Keratinocyte (primary cell): Measurements from ENCODE around the gene AP5M1. TPM values are rescaled to one million over a fixed set of nuclear protein-coding genes. Genes with fewer than 3 reads are reported as not detected.

ENCODE experiments used
- DNase-seq: peaks from one replicate; pipeline ENCODE4 v3.0.0-alpha.2; 2011; ENCODE audit warnings: low read depth, missing footprints, low spot score
- FAIRE-seq: peaks from 2 replicates; lab custom pipeline; 2011; peaks lifted over from hg19 to GRCh38; lab: Jason Lieb, UNC
- H2AFZ ChIP-seq: 2 replicates; pipeline ENCODE4 v1.6.0; 2012; ENCODE audit warnings: low read length, control low read depth, inconsistent platforms; ENCODE audit not compliant: control insufficient read depth
- H3K27ac ChIP-seq: 2 replicates; pipeline ENCODE4 v1.5.1; 2011; ENCODE audit warnings: low read length; ENCODE audit not compliant: control insufficient read depth, insufficient read depth
- H3K27me3 ChIP-seq: 3 replicates; pipeline ENCODE4 v1.6.0; 2011; ENCODE audit warnings: low read length; ENCODE audit not compliant: control insufficient read depth, insufficient read depth; ENCODE audit errors: extremely low read depth
- H3K36me3 ChIP-seq, 2 experiments: 2 replicates in 1 of 2; 3 replicates in 1 of 2; pipeline ENCODE4 v1.5.1; 2011; ENCODE audit warnings: low read length in 2 of 2, mild to moderate bottlenecking in 1 of 2; ENCODE audit not compliant: control insufficient read depth in 2 of 2, insufficient read depth in 2 of 2; ENCODE audit errors: extremely low read depth in 1 of 2
- H3K4me1 ChIP-seq: 3 replicates; pipeline ENCODE4 v1.5.1; 2011; ENCODE audit warnings: low read length; ENCODE audit not compliant: control insufficient read depth, insufficient read depth; ENCODE audit errors: extremely low read depth
- H3K4me2 ChIP-seq: 3 replicates; pipeline ENCODE4 v1.6.0; 2011; ENCODE audit warnings: low read depth, low read length; ENCODE audit not compliant: control insufficient read depth, insufficient read depth; ENCODE audit errors: extremely low read depth
- H3K4me3 ChIP-seq, 3 experiments: fragments of 200-600 bp in 1 of 3; sonication (generic) in 1 of 3; 2 replicates in 2 of 3; 3 replicates in 1 of 3; pipeline ENCODE4 v1.5.1; 2011 to 2016; ENCODE audit warnings: low read length in 3 of 3, mild to moderate bottlenecking in 3 of 3, control low read depth in 2 of 3, inconsistent platforms in 1 of 3, low read depth in 1 of 3, mixed read lengths in 1 of 3, mixed run types in 1 of 3, moderate library complexity in 1 of 3; ENCODE audit not compliant: control insufficient read depth in 2 of 3, insufficient read depth in 2 of 3; ENCODE audit errors: extremely low read depth in 1 of 3
- H3K79me2 ChIP-seq: 2 replicates; pipeline ENCODE4 v1.6.0; 2012; ENCODE audit warnings: low read length; ENCODE audit not compliant: control insufficient read depth, insufficient read depth
- H3K9ac ChIP-seq: 3 replicates; pipeline ENCODE4 v1.6.0; 2011; ENCODE audit warnings: low read length; ENCODE audit not compliant: control insufficient read depth, insufficient read depth; ENCODE audit errors: extremely low read depth
- H3K9me1 ChIP-seq: 3 replicates; pipeline ENCODE4 v1.6.0; 2011; ENCODE audit warnings: low read length; ENCODE audit not compliant: control insufficient read depth, insufficient read depth; ENCODE audit errors: extremely low read depth
- H3K9me3 ChIP-seq: 2 replicates; pipeline ENCODE4 v1.5.1; 2012; ENCODE audit warnings: low read depth, low read length; ENCODE audit not compliant: control insufficient read depth
- H4K20me1 ChIP-seq: 3 replicates; pipeline ENCODE4 v1.6.0; 2011; ENCODE audit warnings: low read length; ENCODE audit not compliant: control insufficient read depth, insufficient read depth; ENCODE audit errors: extremely low read depth
- CTCF ChIP-seq, 3 experiments: IDR thresholded peaks in 1 of 3; conservative IDR thresholded peaks in 1 of 3; optimal IDR thresholded peaks in 1 of 3; 2 replicates in 2 of 3; 3 replicates in 1 of 3; pipeline versions ENCODE3 to v1.5.1; 2011; ENCODE audit warnings: low read length in 3 of 3, mild to moderate bottlenecking in 3 of 3, moderate library complexity in 2 of 3, control low read depth in 1 of 3, inconsistent platforms in 1 of 3; ENCODE audit not compliant: insufficient read depth in 2 of 3; ENCODE audit errors: extremely low read depth in 1 of 3
- EZH2 ChIP-seq: IDR thresholded peaks from one replicate; pipeline ENCODE4 v1.6.1; 2012; ENCODE audit warnings: inconsistent platforms, mild to moderate bottlenecking, low read length, moderate library complexity
- dilution Hi-C: fragments of 300-500 bp; cut with MboI; formaldehyde crosslinking; loops from one replicate; pipeline ENCODE4 v1.7.0; 2020; ENCODE audit warnings: low sequenced_read_pairs; ENCODE audit not compliant: extremely low pct_ligation_motif_present
- polyA minus RNA-seq, 3 experiments: library from RNA; depleted of rRNA, polyadenylated mRNA; stranded (reverse); fragments of >200 nt; gene quantifications; 1 replicate in 1 of 3; 2 replicates in 1 of 3; 3 replicates in 1 of 3; pipeline ENCODE4 v1.2.3, GENCODE V29; 2011
- polyA plus RNA-seq, 5 experiments: library from polyadenylated mRNA; depleted of rRNA in 3 of 5; stranded (reverse) in 3 of 5; stranded (forward) in 1 of 5; unstranded in 1 of 5; fragments of >200 nt; gene quantifications; 1 replicate in 1 of 5; 2 replicates in 3 of 5; 3 replicates in 1 of 5; pipeline versions ENCODE4 v1.2.1 to v1.2.3, GENCODE V29; 2011 to 2012; ENCODE audit warnings: missing spikeins in 2 of 5, low read depth in 1 of 5, low replicate concordance in 1 of 5

The AP5M1 gene, protein sequence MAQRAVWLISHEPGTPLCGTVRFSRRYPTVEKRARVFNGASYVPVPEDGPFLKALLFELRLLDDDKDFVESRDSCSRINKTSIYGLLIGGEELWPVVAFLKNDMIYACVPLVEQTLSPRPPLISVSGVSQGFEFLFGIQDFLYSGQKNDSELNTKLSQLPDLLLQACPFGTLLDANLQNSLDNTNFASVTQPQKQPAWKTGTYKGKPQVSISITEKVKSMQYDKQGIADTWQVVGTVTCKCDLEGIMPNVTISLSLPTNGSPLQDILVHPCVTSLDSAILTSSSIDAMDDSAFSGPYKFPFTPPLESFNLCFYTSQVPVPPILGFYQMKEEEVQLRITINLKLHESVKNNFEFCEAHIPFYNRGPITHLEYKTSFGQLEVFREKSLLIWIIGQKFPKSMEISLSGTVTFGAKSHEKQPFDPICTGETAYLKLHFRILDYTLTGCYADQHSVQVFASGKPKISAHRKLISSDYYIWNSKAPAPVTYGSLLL
- polyA plus RNA-seq (24.9 to 35.8 TPM (median 30.7 TPM) in 3 replicates), polyA minus RNA-seq (19.6 to 46.2 TPM (median 38.5 TPM) in 3 replicates)
- polyA plus RNA-seq (2011; ENCODE audit: low read depth): 4.3 TPM
- 21.6 and 47.8 TPM in 2 replicates for polyA plus RNA-seq (2011; cell fraction: cytosol; rRNA removed)
- polyA plus RNA-seq (2011; cell fraction: nucleus; rRNA removed): 30.0 and 37.5 TPM in 2 replicates
- polyA plus RNA-seq (2012; ENCODE audit: low replicate concordance): 12.8 and 18.8 TPM in 2 replicates
- polyA minus RNA-seq (2011; cell fraction: cytosol; rRNA and poly(A)+ RNA removed): 19.6 TPM
- polyA minus RNA-seq (2011; cell fraction: nucleus; rRNA and poly(A)+ RNA removed): 14.0 and 29.9 TPM in 2 replicates

DNA sequence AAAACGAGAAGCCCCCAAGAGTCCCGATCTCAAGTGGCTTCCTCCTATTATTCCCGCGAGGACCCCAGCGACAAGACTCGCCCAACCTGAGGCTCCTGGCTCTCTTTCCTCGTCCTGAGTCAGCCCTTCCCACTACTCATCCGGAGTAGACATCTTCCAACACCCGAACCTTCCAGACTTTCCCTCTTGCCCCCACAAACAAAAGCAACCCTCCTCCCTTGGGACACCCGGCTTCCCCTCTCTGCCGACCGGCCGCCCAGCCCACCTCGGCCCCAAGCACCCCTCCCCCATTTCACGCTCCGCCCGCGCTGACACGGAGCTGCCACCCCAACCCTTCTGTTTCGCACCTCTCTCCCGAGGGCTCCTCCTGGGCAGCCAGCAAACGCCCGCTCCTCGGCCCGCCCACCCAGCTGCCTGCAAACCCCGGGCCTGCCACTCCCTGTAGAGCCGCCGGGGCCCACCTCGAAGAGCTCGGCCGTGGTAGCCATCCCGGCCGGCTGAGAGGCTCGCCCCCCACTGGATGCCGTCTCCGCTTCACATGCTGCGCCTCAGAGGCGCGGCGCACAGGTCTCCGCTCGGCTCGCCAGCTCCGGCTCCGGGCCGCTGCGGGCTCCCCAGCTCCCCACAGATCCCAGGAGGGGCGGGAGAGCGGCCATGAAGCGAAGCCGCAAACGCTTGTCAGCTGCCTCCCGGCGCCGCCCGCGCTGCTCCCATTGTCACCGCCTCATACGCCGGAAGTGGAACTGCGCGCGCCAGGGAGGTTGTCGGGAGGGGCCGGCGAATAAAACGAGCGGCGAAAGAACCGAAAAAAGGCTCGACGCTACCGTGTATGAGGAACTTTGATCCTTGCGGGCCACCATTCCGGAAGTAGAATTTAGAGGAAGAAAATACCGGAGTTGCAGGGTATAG is at the start of gene AP5M1, which contains the start of gene EXOC5:
TSS of gene AP5M1 (plus strand) at position 811 of the 909 bp plus-strand sequence. CDS start 344 bp downstream, outside the sequence.
TSS of gene EXOC5 (minus strand) at position 745 of the 909 bp plus-strand sequence. CDS start at position 488, 257 bp downstream.
- dilution Hi-C loops: no loop called here
- Histone ChIP-seq H3K4me1 (peaks cover 18% of the 10 kb centered on the region), H2AFZ (peak within 1 kb of the TSS; percentile 98), H3K4me3 (peak within 1 kb of the TSS; percentile 77 to 100 (median 98)), H3K79me2 (peaks cover 90% of the 10 kb centered on the region), H4K20me1 (no peaks in the 10 kb centered on the region), H3K9me3 (no peaks in the 10 kb centered on the region), H3K9me1 (no peaks in the 10 kb centered on the region), H3K36me3 (no peaks in the 10 kb centered on the region), H3K27me3 (no peaks in the 10 kb centered on the region), H3K27ac (peak within 1 kb of the TSS; percentile 98), H3K9ac (peak within 1 kb of the TSS; percentile 98), H3K4me2 (peak within 1 kb of the TSS; percentile 94)
- FAIRE-seq (peak; percentile 64), DNase-seq (peak; percentile 38)
- no peak for TF ChIP-seq CTCF (optimal IDR thresholded peaks at IDR 0.05 in 1 of 3, IDR thresholded peaks at IDR 0.05 in 1 of 3, conservative IDR thresholded peaks at IDR 0.05 in 1 of 3; ENCODE audit: extremely low read depth in 1 of 3, insufficient read depth in 2 of 3, low read length in 3 of 3)
- TF ChIP-seq EZH2: no peak

DNA sequence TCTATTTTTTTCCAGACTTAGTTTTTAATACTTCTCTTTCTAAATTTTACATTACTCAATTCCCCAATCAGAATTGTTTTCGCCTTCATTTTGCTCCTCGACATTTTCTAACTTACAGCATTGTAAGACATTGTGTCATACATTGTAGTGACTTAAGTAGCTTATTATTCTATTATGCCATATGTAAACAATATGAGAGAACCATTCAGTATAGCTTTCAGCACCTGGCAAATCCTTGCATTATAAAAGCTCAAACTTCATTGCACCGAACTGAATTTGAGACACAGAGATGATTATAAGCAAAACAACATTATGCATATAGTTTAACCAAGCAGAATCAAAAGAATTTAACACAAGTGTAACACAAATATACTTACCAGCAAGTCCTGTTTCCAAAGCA is 46.8 kb upstream of the AP5M1 start:
- DNase-seq: no peak
- no peak overlapping the region for H3K27ac ChIP-seq
- TF ChIP-seq EZH2: no peak
- TF ChIP-seq CTCF (optimal IDR thresholded peaks at IDR 0.05 in 1 of 3, IDR thresholded peaks at IDR 0.05 in 1 of 3, conservative IDR thresholded peaks at IDR 0.05 in 1 of 3; ENCODE audit: extremely low read depth in 1 of 3, insufficient read depth in 2 of 3, low read length in 3 of 3): no peak
- no peak overlapping the region for H3K4me3 ChIP-seq
- H3K9ac ChIP-seq: no peak overlapping the region
- H2AFZ ChIP-seq: no peak overlapping the region
- peaks cover 1% of the 10 kb centered on the region for H3K79me2 ChIP-seq
- dilution Hi-C loops: no loop called here
- no peak overlapping the region for H3K4me2 ChIP-seq
- H3K4me1 ChIP-seq: no peaks in the 10 kb centered on the region
- no peaks in the 10 kb centered on the region for H3K9me3 ChIP-seq
- no peaks in the 10 kb centered on the region for H3K27me3 ChIP-seq
- H4K20me1 ChIP-seq: no peaks in the 10 kb centered on the region
- peaks cover 0 to 1% of the 10 kb centered on the region in 2 experiments for H3K36me3 ChIP-seq
- no peaks in the 10 kb centered on the region for H3K9me1 ChIP-seq
- no peak for FAIRE-seq
